GM20431 (cell line): ENCODE results near the gene CDHR1.

Experiments used
- in situ Hi-C: fragments of 300-500 bp; cut with MseI, MboI; formaldehyde crosslinking; loops from one replicate; pipeline ENCODE4 v1.15.0; 2020; ENCODE audit warnings: low sequenced_read_pairs; ENCODE audit not compliant: unreplicated experiment

The CDHR1 gene

DNA sequence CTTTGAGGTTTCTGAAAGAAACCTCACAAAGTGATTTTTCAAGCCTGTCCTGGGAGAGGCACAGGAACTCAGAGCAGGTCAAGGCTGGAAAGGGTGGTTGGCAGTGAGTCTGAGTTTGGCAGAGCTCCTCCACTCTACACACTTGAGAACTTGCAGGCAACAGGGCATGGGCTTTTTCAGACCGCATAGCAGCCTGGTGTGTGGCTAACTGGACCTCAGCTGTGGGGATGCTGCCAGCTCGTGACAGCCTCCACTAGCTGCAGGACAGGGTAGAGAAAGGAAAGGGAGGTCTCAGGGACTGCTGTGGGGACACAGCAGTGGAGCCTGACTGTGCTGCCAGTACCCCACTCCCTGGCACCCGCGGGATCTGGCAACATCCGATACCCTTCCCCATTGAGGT is 2.6 kb downstream of the CDHR1 start:
- in situ Hi-C loops = no loop called here

DNA sequence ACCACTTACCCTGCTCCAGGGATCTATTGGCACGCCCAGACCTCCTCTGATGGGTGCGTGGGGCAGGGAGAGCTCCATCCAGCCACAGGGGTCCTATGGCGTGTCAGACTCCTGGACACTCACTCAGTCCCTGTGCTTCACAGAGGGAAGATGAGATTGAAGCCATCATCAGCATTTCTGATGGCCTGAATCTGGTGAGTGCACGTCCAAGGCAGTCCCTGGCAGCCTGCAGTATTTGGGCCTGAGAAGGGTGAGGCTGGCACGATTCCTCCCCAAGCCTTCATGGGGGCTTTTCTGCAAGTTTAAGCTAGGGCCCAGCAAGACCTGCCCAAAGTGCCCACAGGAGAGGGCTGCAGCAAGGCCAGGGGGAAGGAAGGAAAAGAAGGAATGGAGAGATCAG is 3.3 kb downstream of the CDHR1 start:
- in situ Hi-C loops = no loop called here

GRCh38 chr10:84198206-84198915 is 4.0 kb downstream of the CDHR1 start:
- in situ Hi-C loops = no loop called here

DNA sequence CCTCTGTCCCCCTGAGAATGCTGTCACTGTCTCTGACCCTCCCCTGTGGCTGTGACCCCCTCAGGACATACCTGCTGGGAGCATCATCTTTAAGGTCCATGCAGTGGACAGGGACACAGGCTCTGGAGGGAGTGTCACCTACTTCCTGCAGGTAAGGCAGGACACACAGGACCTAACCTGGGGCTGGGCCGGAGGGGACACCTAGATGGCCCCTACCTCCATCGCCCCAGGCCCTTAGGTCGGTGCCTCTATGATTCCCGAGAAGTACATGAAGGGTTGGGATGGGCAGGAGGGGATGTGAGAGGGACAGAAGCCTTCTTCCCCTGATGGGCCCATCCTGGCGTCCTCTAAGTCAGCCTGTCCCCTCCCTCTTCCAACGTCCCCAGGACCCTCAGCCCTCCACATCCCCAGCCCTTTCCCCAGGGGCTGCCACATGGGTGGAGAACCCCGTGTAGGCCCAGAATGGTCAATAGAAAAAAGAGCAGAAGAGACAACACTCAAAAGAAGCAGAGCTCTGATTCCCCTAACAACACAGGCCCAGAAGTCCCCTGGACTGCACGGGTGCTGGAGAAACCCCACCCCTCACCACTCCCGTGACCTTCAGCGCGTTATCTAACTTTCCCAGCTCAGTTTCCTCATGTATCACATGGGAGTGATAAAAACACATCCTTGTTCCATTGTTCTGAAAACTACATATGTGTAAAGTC is 6.4 kb downstream of the CDHR1 start:
- in situ Hi-C loops = loop anchor here (10.0 kb wide), 1 partner anchor 46 kb away; no protein-coding TSS in a partner anchor

DNA sequence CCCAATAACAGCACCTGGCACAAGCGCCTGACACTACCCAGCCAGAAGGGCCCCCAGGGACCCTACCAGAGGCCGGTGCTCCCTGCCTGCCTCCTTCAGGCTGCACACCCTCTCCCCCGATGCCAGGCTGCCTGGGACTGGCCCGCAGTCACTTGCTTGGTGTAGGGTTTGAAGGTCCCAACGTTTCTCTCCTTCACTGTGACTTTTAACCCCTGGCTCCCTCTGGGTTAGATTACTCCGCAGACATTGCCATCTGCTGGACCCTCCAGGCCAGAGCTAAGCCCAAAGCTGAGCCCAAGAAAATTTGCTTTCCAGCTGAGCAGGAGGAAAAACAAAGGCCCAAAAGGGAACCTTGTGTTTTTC is 6.9 kb downstream of the CDHR1 start:
- in situ Hi-C loops = loop anchor here (10.0 kb wide), 1 partner anchor 46 kb away; no protein-coding TSS in a partner anchor

DNA sequence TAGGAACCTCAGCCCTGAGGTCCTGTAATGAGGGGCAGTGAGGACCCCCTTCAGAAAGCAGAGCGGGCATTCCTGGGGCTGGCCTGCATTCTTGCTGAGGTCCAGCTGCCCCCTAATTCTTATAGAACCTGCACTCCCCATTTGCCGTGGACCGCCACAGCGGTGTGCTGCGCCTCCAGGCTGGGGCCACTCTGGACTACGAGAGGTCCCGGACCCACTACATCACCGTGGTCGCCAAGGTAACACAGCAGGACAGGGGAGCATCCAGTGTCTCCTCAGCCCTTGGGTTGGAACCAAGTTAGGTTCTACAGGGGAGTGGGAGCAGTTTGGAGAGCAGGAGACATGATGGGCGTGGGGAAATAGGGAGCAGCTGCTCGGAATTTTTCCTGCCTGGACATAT is 7.3 kb downstream of the CDHR1 start:
- in situ Hi-C loops = loop anchor here (10.0 kb wide), 1 partner anchor 47 kb away; no protein-coding TSS in a partner anchor

- in situ Hi-C loops = loop anchor here (10.0 kb wide), 1 partner anchor 48 kb away; no protein-coding TSS in a partner anchor
These were observed 8.0 kb downstream of the CDHR1 start for GRCh38 chr10:84202349-84202748.

GRCh38 chr10:84204122-84204521 is 9.8 kb downstream of the CDHR1 start:
- in situ Hi-C loops = loop anchor here (10.0 kb wide), 1 partner anchor 49 kb away; no protein-coding TSS in a partner anchor

GRCh38 chr10:84204610-84205009 is 10.3 kb downstream of the CDHR1 start:
- in situ Hi-C loops = loop anchor here (10.0 kb wide), 1 partner anchor 50 kb away; no protein-coding TSS in a partner anchor

DNA sequence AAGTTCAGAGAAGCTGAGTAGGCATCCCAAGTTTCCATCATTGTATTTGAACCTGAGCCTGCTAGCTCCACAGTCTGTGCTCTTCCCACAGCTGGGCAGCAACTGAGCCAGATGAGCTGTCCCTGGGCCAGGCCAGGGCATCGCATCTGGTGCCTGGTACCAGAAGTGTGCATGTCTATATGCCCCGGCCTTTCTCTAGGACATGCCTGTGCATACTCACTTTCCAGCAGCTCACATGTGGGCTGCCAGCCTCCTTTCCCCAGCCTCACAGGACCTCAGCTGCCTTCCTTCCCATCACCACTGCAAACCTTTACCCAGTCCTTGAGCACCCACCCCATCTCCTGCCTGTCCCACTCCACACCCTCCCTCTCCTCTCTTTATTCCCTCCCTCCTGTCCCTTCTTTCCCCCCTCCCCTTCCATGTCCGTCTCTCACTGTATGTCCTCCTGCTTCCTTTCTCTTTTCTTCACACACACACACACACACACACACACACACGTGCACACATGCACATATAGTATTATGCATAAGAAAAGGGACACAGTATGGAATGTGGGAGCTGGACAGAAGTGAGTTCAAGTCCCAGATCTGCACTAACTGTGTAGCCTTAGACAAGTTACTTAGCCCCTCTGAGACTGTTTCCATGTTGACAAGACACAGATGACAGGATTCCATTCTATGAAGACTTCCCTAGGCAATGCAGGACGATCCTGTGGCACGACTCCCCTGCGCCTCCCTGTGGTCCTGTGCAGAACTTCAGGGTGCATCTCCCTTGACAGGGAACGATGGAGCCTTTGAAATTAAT is 10.9 kb downstream of the CDHR1 start:
- in situ Hi-C loops = loop anchor here (10.0 kb wide), 1 partner anchor 50 kb away; no protein-coding TSS in a partner anchor

GRCh38 chr10:84205853-84206525 is 11.7 kb downstream of the CDHR1 start:
- in situ Hi-C loops = loop anchor here (10.0 kb wide), 1 partner anchor 51 kb away; no protein-coding TSS in a partner anchor

DNA sequence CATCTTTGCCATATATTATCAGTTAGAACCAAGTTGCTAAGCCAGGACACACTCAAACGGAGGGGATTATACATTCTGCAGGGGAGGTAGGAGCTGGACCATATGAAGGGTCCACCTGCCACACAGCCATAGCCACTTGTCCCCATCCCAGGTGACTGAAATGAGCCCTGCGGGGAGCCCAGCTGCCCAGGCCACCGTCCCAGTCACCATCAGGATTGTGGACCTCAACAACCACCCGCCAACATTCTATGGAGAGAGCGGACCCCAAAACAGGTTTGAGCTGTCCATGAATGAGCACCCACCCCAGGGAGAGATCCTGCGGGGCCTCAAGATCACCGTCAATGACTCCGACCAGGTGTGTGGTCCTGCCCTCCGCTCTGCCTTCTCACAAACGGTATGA is 13.7 kb downstream of the CDHR1 start:
- in situ Hi-C loops = loop anchor here (10.0 kb wide), 1 partner anchor 53 kb away; no protein-coding TSS in a partner anchor

- in situ Hi-C loops = no loop called here
These were observed 17.2 kb downstream of the CDHR1 start for GRCh38 chr10:84211566-84211965.

DNA sequence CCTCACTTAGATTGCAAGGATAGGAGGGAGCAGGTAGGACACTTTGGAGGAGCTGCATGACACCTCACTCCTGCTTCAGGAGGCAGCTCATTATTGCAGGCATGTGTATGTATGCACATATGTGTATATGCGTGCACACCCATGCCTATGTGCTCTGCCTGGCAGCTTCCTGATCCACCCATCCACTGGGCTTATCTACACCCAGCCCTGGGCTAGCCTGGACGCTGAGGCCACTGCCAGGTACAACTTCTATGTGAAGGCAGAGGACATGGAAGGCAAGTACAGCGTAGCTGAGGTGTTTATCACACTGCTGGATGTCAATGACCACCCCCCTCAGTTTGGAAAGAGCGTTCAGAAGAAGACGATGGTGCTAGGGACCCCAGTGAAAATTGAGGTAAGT is 17.7 kb downstream of the CDHR1 start:
- in situ Hi-C loops = no loop called here

GRCh38 chr10:84213076-84213475 is 18.7 kb downstream of the CDHR1 start:
- in situ Hi-C loops = no loop called here

- in situ Hi-C loops = no loop called here
These were observed 19.8 kb downstream of the CDHR1 start for GRCh38 chr10:84214046-84214572.

- in situ Hi-C loops = no loop called here
These were observed 20.4 kb downstream of the CDHR1 start for GRCh38 chr10:84214612-84215235.

GRCh38 chr10:84216834-84217233 is 22.5 kb downstream of the CDHR1 start:
- in situ Hi-C loops = no loop called here

- in situ Hi-C loops = no loop called here
These were observed 23.4 kb downstream of the CDHR1 start for GRCh38 chr10:84217746-84218145.
